Heart left ventricle (tissue), 16 donors: ENCODE data around the gene GADD45G. TPM values are rescaled to one million over a fixed set of nuclear protein-coding genes. Genes with fewer than 3 reads are reported as not detected.

Experiments
- ATAC-seq, 4 donors: fragments of 200-7000 bp; cut with Tn5 transposase; one replicate each; pipeline ENCODE4 v1.9.1; 2020 to 2022; ENCODE audit warnings: moderate library complexity in 4 of 4, mild to moderate bottlenecking in 3 of 4, moderate number of reproducible peaks in 1 of 4
- DNase-seq, 5 donors: peaks; one replicate each; pipeline ENCODE4 v3.0.0-alpha.2; 2020
- H3K27ac ChIP-seq, 12 donors: fragments of 200-600 bp; sonication (generic) in 4 of 12; one replicate each; pipeline versions ENCODE4 v1.5.0 to v1.8.0; 2016 to 2022; ENCODE audit warnings: mild to moderate bottlenecking in 2 of 12
- H3K27me3 ChIP-seq, 9 donors: fragments of 200-600 bp; sonication (generic) in 2 of 9; one replicate each; pipeline versions ENCODE4 v1.5.1 to v1.8.0; 2016 to 2022; ENCODE audit warnings: mild to moderate bottlenecking in 3 of 9
- H3K36me3 ChIP-seq, 9 donors: fragments of 200-600 bp; sonication (generic) in 2 of 9; one replicate each; pipeline versions ENCODE4 v1.5.0 to v1.8.0; 2018 to 2022; ENCODE audit warnings: mild to moderate bottlenecking in 2 of 9
- H3K4me1 ChIP-seq, 12 donors: fragments of 200-600 bp; sonication (generic) in 4 of 12; one replicate each; pipeline versions ENCODE4 v1.5.0 to v1.8.0; 2016 to 2022; ENCODE audit warnings: mild to moderate bottlenecking in 3 of 12
- H3K4me3 ChIP-seq, 12 donors: fragments of 200-600 bp; sonication (generic) in 4 of 12; one replicate each; pipeline versions ENCODE4 v1.5.0 to v1.8.0; 2017 to 2022; ENCODE audit warnings: mild to moderate bottlenecking in 9 of 12, moderate library complexity in 4 of 12
- H3K9me3 ChIP-seq, 12 donors: fragments of 200-600 bp; sonication (generic) in 4 of 12; one replicate each; pipeline versions ENCODE4 v1.5.0 to v1.8.0; 2016 to 2022; ENCODE audit warnings: mild to moderate bottlenecking in 1 of 12
- CTCF ChIP-seq, 12 donors: fragments of 200-600 bp; sonication (generic) in 4 of 12; IDR thresholded peaks; one replicate each; pipeline versions ENCODE4 v1.5.0 to v1.8.0; 2018 to 2022; ENCODE audit warnings: antibody characterized with exemption in 12 of 12, mild to moderate bottlenecking in 5 of 12
- POLR2A ChIP-seq, 2 donors: fragments of 450-650 bp; IDR thresholded peaks; one replicate each; pipeline ENCODE4 v1.6.1; 2017; ENCODE audit warnings: antibody characterized with exemption in 2 of 2, mild to moderate bottlenecking in 2 of 2, moderate library complexity in 2 of 2
- WGBS, 4 donors: extraction: QIAGEN DNeasy Blood & Tissue Kit in 2 of 4; methylation state at CpG; one replicate each; pipeline versions ENCODE4 v1.1.5 to v1.1.7; 2013 to 2018; 5-methylcytosine and 5-hydroxymethylcytosine counted together
- intact Hi-C, 10 donors: fragments of 100-400 bp; cut with DNase I; formaldehyde crosslinking; loops; one replicate each; pipeline versions ENCODE4 v1.11.1 to v1.14.2; 2022
- polyA plus RNA-seq, 2 donors: library from polyadenylated mRNA; stranded (reverse); fragments of 200-250 nt; gene quantifications; one replicate each; pipeline ENCODE4 v1.2.3, GENCODE V29; 2013
- total RNA-seq, 9 donors: library from RNA; depleted of rRNA in 2 of 9; stranded (reverse); fragments of >200 nt in 2 of 9; fragmentation: NEBNext Ultra II Directional in 3 of 9; extraction: Animal tissue kit (Norgen Biotek cat#: 25700) in 3 of 9; gene quantifications; one replicate each; pipeline versions ENCODE4 v1.1.0 to v1.2.4, GENCODE V29; 2016 to 2023
- donor health status: ischemic (EF 13 %, LVEDD 7.1; RV severe dilation, severe dysfunction).
- donor health status: healthy with polysubstance abuse.
- donor health status: DM: no; HTN: yes; CAD: no.
- donor health status: DM: no; HTN: no; CAD: no.
- donor health status: ischemic (EF 25% LVEDD 6.9; RV normal size, moderate dysfunction).
- donor health status: ischemic (EF 25% LVEDD 5.7; RV mildly dilated, moderate dysfunction).
- donor health status: healthy.
- donor health status: DM: yes; HTN: yes; CAD: no.
- donor health status: ischemic (EF 35%, LVEDD 5.7; RV mildly dilated, moderate dysfunction).
- donor health status: nonischemic (EF 11% LVEDD 7.7; RV severe dilation, severe dysfunction).
- donor health status: DM: yes; HTN: yes; CAD: no.
- donor health status: PGD.
- donor health status: ischemic (EF 29% LVEDD 5.4; RV normal size, mild dysfunction).
- donor health status: nonischemic (EF 23%, LVEDD 6.1; RV moderate dilation, normal function).

The GADD45G gene
- total and polyA plus RNA-seq, 11 donors: 9.9 to 118 (median 17.7) TPM

DNA sequence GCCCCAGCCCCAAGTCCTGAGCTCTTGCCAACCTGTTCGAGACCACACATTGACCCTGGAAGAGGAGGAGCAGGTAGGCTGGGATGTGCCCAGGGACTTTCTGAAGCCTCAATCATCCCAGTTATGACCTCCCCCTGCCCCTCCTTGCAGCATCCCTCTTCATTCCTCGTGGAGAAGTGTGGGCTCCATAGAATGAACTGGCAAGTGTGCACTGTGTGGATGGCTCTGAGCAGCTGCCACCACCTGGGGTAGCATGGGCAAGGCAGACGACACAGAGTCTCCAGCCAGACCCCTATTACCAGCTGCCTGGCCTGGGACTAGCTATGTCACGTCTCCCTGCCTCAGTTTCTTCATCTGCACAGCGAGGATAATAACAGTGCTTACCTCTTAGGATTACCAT lies 33.5 kb downstream of the GADD45G start:
- H3K27me3 ChIP-seq: no peaks in the 10 kb centered on the region
- no peak overlapping the region for H3K4me3 ChIP-seq
- intact Hi-C loops: no loop called here
- no peaks in the 10 kb centered on the region for H3K36me3 ChIP-seq
- H3K27ac ChIP-seq: peak overlapping the region in 2 of 12 donors; percentile 74 to 83
- H3K9me3 ChIP-seq: no peaks in the 10 kb centered on the region
- peaks cover 0 to 42% (median 30%) of the 10 kb centered on the region in 12 donors for H3K4me1 ChIP-seq
- TF ChIP-seq CTCF (IDR thresholded peaks at IDR 0.05): no peak
- TF ChIP-seq POLR2A (IDR thresholded peaks at IDR 0.05): no peak
- WGBS, 4 donors: 72 to 88% (median 76%) methylated on average over 4 to 5 of the region's 5 CpGs
- no peak for DNase-seq
- no peak for ATAC-seq

GRCh38 chr9:89638893-89639292 lies 34.1 kb downstream of the GADD45G start:
- TF ChIP-seq POLR2A (IDR thresholded peaks at IDR 0.05) (no peak), CTCF (IDR thresholded peaks at IDR 0.05) (no peak)
- Histone ChIP-seq H3K27me3 (no peaks in the 10 kb centered on the region), H3K27ac (peak overlapping the region; percentile 67 to 87 (median 76)), H3K4me3 (no peak overlapping the region), H3K9me3 (no peaks in the 10 kb centered on the region), H3K36me3 (no peaks in the 10 kb centered on the region), H3K4me1 (peaks cover 0 to 42% (median 30%) of the 10 kb centered on the region in 12 donors)
- 72 to 92% (median 81%) methylated on average over 5 of the region's 5 CpGs for WGBS, 4 donors
- intact Hi-C loops: no loop called here
- no peak for DNase-seq
- peak in 2 of 4 donors; percentile 5 to 10 for ATAC-seq

DNA sequence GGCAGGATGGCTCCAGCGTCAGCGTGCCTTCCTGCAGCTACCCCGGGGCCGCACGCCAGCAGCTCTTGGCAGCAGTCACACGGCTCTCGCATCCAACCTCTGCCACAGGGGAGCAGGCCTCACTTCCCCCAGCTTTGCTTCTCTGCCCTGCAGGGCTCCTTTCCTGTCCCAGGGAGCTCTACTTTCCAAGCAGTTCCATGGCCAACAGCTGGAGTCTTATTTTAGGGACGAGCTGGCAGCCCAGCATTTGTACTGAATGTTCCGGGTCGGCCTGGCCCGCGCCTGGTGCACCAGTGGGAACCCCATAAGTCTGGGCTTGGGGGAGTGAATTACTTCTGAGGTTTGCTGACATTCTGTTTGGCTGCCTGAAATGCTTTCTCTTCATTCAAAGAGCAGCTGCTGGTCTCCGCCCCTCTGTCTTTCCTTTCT lies 34.6 kb downstream of the GADD45G start:
- peak overlapping the region in 1 of 12 donors; percentile 2 for H3K4me3 ChIP-seq

GRCh38 chr9:89639961-89640360 lies 35.1 kb downstream of the GADD45G start:
- intact Hi-C loops: no loop called here
- Histone ChIP-seq H3K27me3 (no peaks in the 10 kb centered on the region), H3K4me3 (no peak overlapping the region), H3K36me3 (no peaks in the 10 kb centered on the region), H3K9me3 (no peaks in the 10 kb centered on the region), H3K27ac (peak overlapping the region; percentile 67 to 87 (median 76)), H3K4me1 (peaks cover 0 to 38% (median 27%) of the 10 kb centered on the region in 12 donors)
- DNase-seq: no peak
- TF ChIP-seq POLR2A (IDR thresholded peaks at IDR 0.05) (no peak), CTCF (IDR thresholded peaks at IDR 0.05) (no peak)
- ATAC-seq: no peak
- WGBS, 4 donors: 67 to 78% (median 73%) methylated on average over 3 to 5 of the region's 5 CpGs

More for the DNA sequence above, 34.6 kb downstream of the GADD45G start:
- Histone ChIP-seq H3K9me3 (no peaks in the 10 kb centered on the region), H3K4me1 (peaks cover 0 to 42% (median 30%) of the 10 kb centered on the region in 12 donors), H3K36me3 (no peaks in the 10 kb centered on the region), H3K27ac (peak overlapping the region; percentile 67 to 87 (median 76)), H3K27me3 (no peaks in the 10 kb centered on the region)
- no peak for TF ChIP-seq POLR2A (IDR thresholded peaks at IDR 0.05)
- peak in 5 of 12 donors; percentile 9 to 37 (median 22) for TF ChIP-seq CTCF (IDR thresholded peaks at IDR 0.05)
- DNase-seq (peak; percentile 73 to 87 (median 80)), ATAC-seq (peak; percentile 83 to 89 (median 86))
- WGBS, 4 donors: 6 to 37% (median 13%) methylated on average over 9 to 13 of the region's 13 CpGs
- intact Hi-C loops: no loop called here
